Measurements from ENCODE around the gene FNDC11.

The FNDC11 gene

GRCh38 chr20:63540417-63541186 is 13.4 kb upstream of the FNDC11 start:
- DNase-seq, result no peak

GRCh38 chr20:63541371-63541770 is 12.6 kb upstream of the FNDC11 start:
- no peak for DNase-seq

GRCh38 chr20:63542031-63542559 is 11.9 kb upstream of the FNDC11 start:
- no peak for DNase-seq

GRCh38 chr20:63542696-63543095 is 11.3 kb upstream of the FNDC11 start:
- no peak for DNase-seq

- no peak for DNase-seq
These were observed 10.8 kb upstream of the FNDC11 start for GRCh38 chr20:63543131-63543530.

- no peak for DNase-seq
These were observed 10.2 kb upstream of the FNDC11 start for GRCh38 chr20:63543733-63544132.

GRCh38 chr20:63544241-63544957 is 9.6 kb upstream of the FNDC11 start:
- no peak for DNase-seq

GRCh38 chr20:63544958-63545516 is 8.9 kb upstream of the FNDC11 start:
- DNase-seq, result no peak

- no peak for DNase-seq
These were observed 8.1 kb upstream of the FNDC11 start for GRCh38 chr20:63545814-63546213.

- DNase-seq, result no peak
These were observed 7.6 kb upstream of the FNDC11 start for GRCh38 chr20:63546256-63546955.

- DNase-seq, result no peak
These were observed 6.8 kb upstream of the FNDC11 start for GRCh38 chr20:63546956-63547724.

- no peak for DNase-seq
These were observed 6.1 kb upstream of the FNDC11 start, which contains the start of gene SRMS for GRCh38 chr20:63547725-63548480. Gene SRMS, minus strand, starts transcription at chr20:63547749. Its CDS starts 286 bp downstream, at chr20:63547463.

GRCh38 chr20:63548542-63548941 is 5.4 kb upstream of the FNDC11 start:
- DNase-seq, result no peak

- DNase-seq, result no peak
These were observed 4.9 kb upstream of the FNDC11 start for GRCh38 chr20:63549019-63549418.

- DNase-seq, result no peak
These were observed 4.2 kb upstream of the FNDC11 start for GRCh38 chr20:63549679-63550282.

- DNase-seq, result no peak
These were observed 2.9 kb upstream of the FNDC11 start for GRCh38 chr20:63551068-63551467.

- DNase-seq, result peak; percentile 35
These were observed 1.3 kb upstream of the FNDC11 start for GRCh38 chr20:63552481-63553249.

GRCh38 chr20:63553251-63553932 is 567 bp upstream of the FNDC11 start:
- peak; percentile 83 for DNase-seq

Measured in stimulated activated CD4-positive, alpha-beta T cell treated with anti-CD3 and anti-CD28 coated beads, Interleukin-15, amount 100 ng/mL, for 24 hours (primary cell).